ENCODE data around the gene LCORL. TPM values are rescaled to one million over a fixed set of nuclear protein-coding genes. Genes with fewer than 3 reads are reported as not detected.

Gene LCORL
- total and polyA plus RNA-seq, 9 of the 15 experiments (the other 6 are each of a cell fraction or from before 2014, with no cell fraction given): 3.1 to 24.5 (median 11.1) TPM

DNA sequence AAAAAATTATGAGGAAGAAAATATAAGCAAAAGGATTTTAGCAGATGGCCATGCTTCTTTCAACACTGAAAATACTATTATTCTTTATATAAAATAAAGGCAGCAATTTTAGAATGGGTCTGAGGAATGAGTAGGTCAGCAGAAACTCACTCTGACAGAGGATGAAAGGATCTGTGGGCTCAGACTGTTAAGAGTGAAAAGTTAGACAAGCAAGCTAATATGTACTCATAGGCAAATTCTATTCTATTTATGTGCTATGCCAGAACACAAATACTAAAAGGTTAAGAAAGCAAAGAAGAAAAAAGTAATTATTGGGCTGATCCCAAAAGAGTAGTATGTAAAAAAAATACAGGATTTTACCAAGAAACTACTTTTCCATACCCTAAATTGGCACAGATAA lies 13.9 kb downstream of the LCORL start:
- in situ Hi-C loops (cut with MboI) (no loop called here), intact Hi-C loops (cut with micrococcal nuclease) (no loop called here)
- no peak overlapping the region for H3K27ac ChIP-seq (ENCODE audit: extremely low read depth, low read depth, low read length)
- H4K20me1 ChIP-seq (replicated peaks; ENCODE audit: control insufficient read depth, insufficient read depth, low read length): 0 out of 2 replicates have a peak, but pooled peaks cover 3% of the 10 kb centered on the region
- no peaks in the 10 kb centered on the region for H3K36me3 ChIP-seq (ENCODE audit: control insufficient read depth, insufficient read depth, low read length)
- no peak for DNase-seq (ENCODE audit: extremely low read depth in 1 of 4, low spot score in 3 of 4)
- H3K4me1 ChIP-seq (replicated peaks in 1 of 2; ENCODE audit: control insufficient read depth in 2 of 2, insufficient read depth in 2 of 2, low read length in 2 of 2): peaks cover 0 to 10% of the 10 kb centered on the region in 2 experiments; a peak in 2 of 5 replicates
- no peak for ATAC-seq
- H3K9ac ChIP-seq (ENCODE audit: insufficient read depth in 1 of 2, low read depth in 2 of 2, low read length in 2 of 2): no peak overlapping the region
- no peak overlapping the region for H3K4me3 ChIP-seq
- FAIRE-seq: no peak
- no peak overlapping the region for H2AFZ ChIP-seq (ENCODE audit: low read depth, low read length)
- BruUV-seq (replicated peaks): no TSS peak
- POLR2A ChIA-PET: no interaction called here
- no peaks in the 10 kb centered on the region for H3K27me3 ChIP-seq (ENCODE audit: control insufficient read depth in 2 of 2, insufficient read depth in 2 of 2, low read length in 2 of 2)
- CTCF ChIA-PET (ENCODE audit: low intra/inter-chr PET ratio): no interaction called here
- H3K4me2 ChIP-seq (ENCODE audit: insufficient read depth, low read length): no peak overlapping the region
- H3K79me2 ChIP-seq (ENCODE audit: control insufficient read depth, insufficient read depth, low read length): peaks cover 80% of the 10 kb centered on the region
- no peaks in the 10 kb centered on the region for H3K9me3 ChIP-seq (replicated peaks; ENCODE audit: control insufficient read depth, insufficient read depth, low read depth, low read length)
- H3K9me1 ChIP-seq (ENCODE audit: control insufficient read depth, insufficient read depth, low read length): no peaks in the 10 kb centered on the region
- TF ChIP-seq FOSL1 (tag; conservative IDR thresholded peaks at IDR 0.05): no peak
- TF ChIP-seq, protein P1, sequence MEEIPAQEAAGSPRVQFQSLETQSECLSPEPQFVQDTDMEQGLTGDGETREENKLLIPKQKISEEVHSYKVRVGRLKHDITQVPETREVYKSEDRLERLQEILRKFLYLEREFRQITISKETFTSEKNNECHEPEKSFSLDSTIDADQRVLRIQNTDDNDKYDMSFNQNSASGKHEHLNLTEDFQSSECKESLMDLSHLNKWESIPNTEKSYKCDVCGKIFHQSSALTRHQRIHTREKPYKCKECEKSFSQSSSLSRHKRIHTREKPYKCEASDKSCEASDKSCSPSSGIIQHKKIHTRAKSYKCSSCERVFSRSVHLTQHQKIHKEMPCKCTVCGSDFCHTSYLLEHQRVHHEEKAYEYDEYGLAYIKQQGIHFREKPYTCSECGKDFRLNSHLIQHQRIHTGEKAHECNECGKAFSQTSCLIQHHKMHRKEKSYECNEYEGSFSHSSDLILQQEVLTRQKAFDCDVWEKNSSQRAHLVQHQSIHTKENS (CRISPR knock-in tag; IDR thresholded peaks at IDR 0.05): no peak
- TF ChIP-seq TEAD2 (tag; IDR thresholded peaks at IDR 0.05): no peak
- TF ChIP-seq CEBPG (CRISPR knock-in tag; IDR thresholded peaks at IDR 0.05): no peak
- TF ChIP-seq CEBPG (tag; conservative IDR thresholded peaks at IDR 0.05 in 1 of 2, IDR thresholded peaks at IDR 0.05 in 1 of 2): no peak
- no peak for TF ChIP-seq EHMT2 (IDR thresholded peaks at IDR 0.05)
- TF ChIP-seq ZNF121 (CRISPR knock-in tag; conservative IDR thresholded peaks at IDR 0.05): no peak
- TF ChIP-seq SMARCB1 (IDR thresholded peaks at IDR 0.05; ENCODE audit: insufficient read length, low read depth): no peak
- no peak for TF ChIP-seq ZNF780A (CRISPR knock-in tag; IDR thresholded peaks at IDR 0.05)
- TF ChIP-seq ETS2 (tag; IDR thresholded peaks at IDR 0.05; ENCODE audit: borderline replicate concordance, poor library complexity, severe bottlenecking): no peak
- TF ChIP-seq, protein P2, sequence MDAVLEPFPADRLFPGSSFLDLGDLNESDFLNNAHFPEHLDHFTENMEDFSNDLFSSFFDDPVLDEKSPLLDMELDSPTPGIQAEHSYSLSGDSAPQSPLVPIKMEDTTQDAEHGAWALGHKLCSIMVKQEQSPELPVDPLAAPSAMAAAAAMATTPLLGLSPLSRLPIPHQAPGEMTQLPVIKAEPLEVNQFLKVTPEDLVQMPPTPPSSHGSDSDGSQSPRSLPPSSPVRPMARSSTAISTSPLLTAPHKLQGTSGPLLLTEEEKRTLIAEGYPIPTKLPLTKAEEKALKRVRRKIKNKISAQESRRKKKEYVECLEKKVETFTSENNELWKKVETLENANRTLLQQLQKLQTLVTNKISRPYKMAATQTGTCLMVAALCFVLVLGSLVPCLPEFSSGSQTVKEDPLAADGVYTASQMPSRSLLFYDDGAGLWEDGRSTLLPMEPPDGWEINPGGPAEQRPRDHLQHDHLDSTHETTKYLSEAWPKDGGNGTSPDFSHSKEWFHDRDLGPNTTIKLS (IDR thresholded peaks at IDR 0.05; ENCODE audit: borderline replicate concordance, low read depth): no peak
- TF ChIP-seq, protein P3, sequence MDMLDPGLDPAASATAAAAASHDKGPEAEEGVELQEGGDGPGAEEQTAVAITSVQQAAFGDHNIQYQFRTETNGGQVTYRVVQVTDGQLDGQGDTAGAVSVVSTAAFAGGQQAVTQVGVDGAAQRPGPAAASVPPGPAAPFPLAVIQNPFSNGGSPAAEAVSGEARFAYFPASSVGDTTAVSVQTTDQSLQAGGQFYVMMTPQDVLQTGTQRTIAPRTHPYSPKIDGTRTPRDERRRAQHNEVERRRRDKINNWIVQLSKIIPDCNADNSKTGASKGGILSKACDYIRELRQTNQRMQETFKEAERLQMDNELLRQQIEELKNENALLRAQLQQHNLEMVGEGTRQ (CRISPR knock-in tag; IDR thresholded peaks at IDR 0.05): no peak
- TF ChIP-seq CTBP1 (IDR thresholded peaks at IDR 0.05; ENCODE audit: borderline replicate concordance): no peak
- TF ChIP-seq ZNF584 (CRISPR knock-in tag; IDR thresholded peaks at IDR 0.05; ENCODE audit: low read depth): no peak
- TF ChIP-seq, protein P4, sequence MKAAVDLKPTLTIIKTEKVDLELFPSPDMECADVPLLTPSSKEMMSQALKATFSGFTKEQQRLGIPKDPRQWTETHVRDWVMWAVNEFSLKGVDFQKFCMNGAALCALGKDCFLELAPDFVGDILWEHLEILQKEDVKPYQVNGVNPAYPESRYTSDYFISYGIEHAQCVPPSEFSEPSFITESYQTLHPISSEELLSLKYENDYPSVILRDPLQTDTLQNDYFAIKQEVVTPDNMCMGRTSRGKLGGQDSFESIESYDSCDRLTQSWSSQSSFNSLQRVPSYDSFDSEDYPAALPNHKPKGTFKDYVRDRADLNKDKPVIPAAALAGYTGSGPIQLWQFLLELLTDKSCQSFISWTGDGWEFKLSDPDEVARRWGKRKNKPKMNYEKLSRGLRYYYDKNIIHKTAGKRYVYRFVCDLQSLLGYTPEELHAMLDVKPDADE (conservative IDR thresholded peaks at IDR 0.05; ENCODE audit: control insufficient read depth, low read depth, low read length): no peak
- TF ChIP-seq TAF9B (IDR thresholded peaks at IDR 0.05; ENCODE audit: partially characterized antibody): no peak
- no peak for TF ChIP-seq ZBTB17 (CRISPR knock-in tag; IDR thresholded peaks at IDR 0.05)
- TF ChIP-seq, protein P5, sequence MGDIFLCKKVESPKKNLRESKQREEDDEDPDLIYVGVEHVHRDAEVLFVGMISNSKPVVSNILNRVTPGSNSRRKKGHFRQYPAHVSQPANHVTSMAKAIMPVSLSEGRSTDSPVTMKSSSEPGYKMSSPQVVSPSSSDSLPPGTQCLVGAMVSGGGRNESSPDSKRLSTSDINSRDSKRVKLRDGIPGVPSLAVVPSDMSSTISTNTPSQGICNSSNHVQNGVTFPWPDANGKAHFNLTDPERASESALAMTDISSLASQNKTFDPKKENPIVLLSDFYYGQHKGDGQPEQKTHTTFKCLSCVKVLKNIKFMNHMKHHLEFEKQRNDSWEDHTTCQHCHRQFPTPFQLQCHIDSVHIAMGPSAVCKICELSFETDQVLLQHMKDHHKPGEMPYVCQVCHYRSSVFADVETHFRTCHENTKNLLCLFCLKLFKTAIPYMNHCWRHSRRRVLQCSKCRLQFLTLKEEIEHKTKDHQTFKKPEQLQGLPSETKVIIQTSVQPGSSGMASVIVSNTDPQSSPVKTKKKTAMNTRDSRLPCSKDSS (IDR thresholded peaks at IDR 0.05; ENCODE audit: low read depth, partially characterized antibody): no peak

Data from K562 (cell line).